Spleen (tissue), 11 donors: ENCODE data around the gene CCDC102B. TPM values are rescaled to one million over a fixed set of nuclear protein-coding genes. Genes with fewer than 3 reads are reported as not detected.
"Not testable (repeated sequence)": the region's sequence is repeated elsewhere in the genome, so short reads cannot be mapped to it uniquely, and the experiment has no call there.

Source experiments
- DNase-seq: peaks from one replicate; pipeline ENCODE4 v3.0.0-alpha.2; 2020
- H3K27ac ChIP-seq, 8 donors: fragments of 200-600 bp; sonication (generic) in 7 of 8; 1 replicate in 4 of 8; 2 replicates in 4 of 8; pipeline versions ENCODE4 v1.5.0 to v1.8.0; 2016 to 2021; ENCODE audit warnings: inconsistent platforms in 4 of 8, mild to moderate bottlenecking in 4 of 8, moderate library complexity in 1 of 8
- H3K27me3 ChIP-seq, 7 donors: fragments of 200-600 bp; sonication (generic) in 6 of 7; replicated peaks in 1 of 7; 1 replicate in 4 of 7; 2 replicates in 3 of 7; pipeline versions ENCODE4 v1.5.0 to v1.8.0; 2016 to 2021; ENCODE audit warnings: inconsistent platforms in 3 of 7, mild to moderate bottlenecking in 1 of 7
- H3K36me3 ChIP-seq, 6 donors: fragments of 200-600 bp; sonication (generic) in 5 of 6; 1 replicate in 4 of 6; 2 replicates in 2 of 6; pipeline versions ENCODE4 v1.5.0 to v1.8.0; 2016 to 2021; ENCODE audit warnings: inconsistent platforms in 2 of 6
- H3K4me1 ChIP-seq, 6 donors: fragments of 200-600 bp; sonication (generic) in 5 of 6; 1 replicate in 3 of 6; 2 replicates in 3 of 6; pipeline versions ENCODE4 v1.5.0 to v1.8.0; 2016 to 2021; ENCODE audit warnings: inconsistent platforms in 3 of 6
- H3K4me3 ChIP-seq, 8 donors: fragments of 200-600 bp; sonication (generic) in 7 of 8; 1 replicate in 4 of 8; 2 replicates in 4 of 8; pipeline versions ENCODE4 v1.5.0 to v1.8.0; 2016 to 2021; ENCODE audit warnings: inconsistent platforms in 4 of 8, mild to moderate bottlenecking in 4 of 8, moderate library complexity in 2 of 8
- H3K9me3 ChIP-seq, 8 donors: fragments of 200-600 bp; sonication (generic) in 7 of 8; 1 replicate in 4 of 8; 2 replicates in 4 of 8; pipeline versions ENCODE4 v1.5.0 to v1.8.0; 2016 to 2021; ENCODE audit warnings: inconsistent platforms in 4 of 8
- CTCF ChIP-seq, 11 experiments: fragments of 200-600 bp in 7 of 11; fragments of 450-650 bp in 4 of 11; sonication (generic) in 4 of 11; IDR thresholded peaks in 8 of 11; conservative IDR thresholded peaks in 3 of 11; 1 replicate in 7 of 11; 2 replicates in 4 of 11; pipeline versions ENCODE4 v1.4.0 to v1.8.0; 2016 to 2021; ENCODE audit warnings: antibody characterized with exemption in 11 of 11, inconsistent platforms in 4 of 11, mild to moderate bottlenecking in 1 of 11
- POLR2A ChIP-seq, 3 donors: fragments of 450-650 bp; IDR thresholded peaks; one replicate each; pipeline ENCODE4 v1.5.1; 2017; ENCODE audit warnings: antibody characterized with exemption in 3 of 3, mild to moderate bottlenecking in 1 of 3
- POLR2AphosphoS5 ChIP-seq, 3 donors: sonication (generic); formaldehyde crosslinking; IDR thresholded peaks; one replicate each; pipeline ENCODE4 v1.5.1; 2017; ENCODE audit warnings: antibody characterized with exemption in 3 of 3
- WGBS, 5 donors: extraction: QIAGEN DNeasy Blood & Tissue Kit in 3 of 5; methylation state at CpG; one replicate each; pipeline versions ENCODE4 v1.1.5 to v1.1.7; 2013 to 2018; 5-methylcytosine and 5-hydroxymethylcytosine counted together
- intact Hi-C: fragments of 100-400 bp; cut with DNase I; formaldehyde crosslinking; loops from one replicate; pipeline ENCODE4 v1.15.0; 2023; ENCODE audit warnings: low total_unique reads
- polyA plus RNA-seq, 3 donors: library from polyadenylated mRNA; stranded (reverse); fragments of 200-250 nt; gene quantifications; one replicate each; pipeline ENCODE4 v1.2.1, GENCODE V29; 2013
- total RNA-seq, 7 donors: library from RNA; depleted of rRNA in 3 of 7; stranded (reverse); fragments of >200 nt in 3 of 7; fragmentation: NEBNext Ultra II Directional in 4 of 7; extraction: Animal tissue kit (Norgen Biotek cat#: 25700) in 4 of 7; gene quantifications; one replicate each; pipeline versions ENCODE4 v1.1.0 to v1.2.1, GENCODE V29; 2016 to 2021
- donor health status: healthy with polysubstance abuse.
- donor health status: DM: no; HTN: no; CAD: no; lungs with moderate emphysema.
- donor health status: DM: no; HTN: no; CAD: no.
- donor health status: Bipolar disorder and iron deficiency.
- donor health status: healthy.
- donor health status: DM: no; HTN: no; CAD: no.
- donor health status: DM: yes; HTN: yes; CAD: no.

Gene CCDC102B
- total and polyA plus RNA-seq, 10 donors, result 3.2 to 14.7 (median 7.0) TPM

DNA sequence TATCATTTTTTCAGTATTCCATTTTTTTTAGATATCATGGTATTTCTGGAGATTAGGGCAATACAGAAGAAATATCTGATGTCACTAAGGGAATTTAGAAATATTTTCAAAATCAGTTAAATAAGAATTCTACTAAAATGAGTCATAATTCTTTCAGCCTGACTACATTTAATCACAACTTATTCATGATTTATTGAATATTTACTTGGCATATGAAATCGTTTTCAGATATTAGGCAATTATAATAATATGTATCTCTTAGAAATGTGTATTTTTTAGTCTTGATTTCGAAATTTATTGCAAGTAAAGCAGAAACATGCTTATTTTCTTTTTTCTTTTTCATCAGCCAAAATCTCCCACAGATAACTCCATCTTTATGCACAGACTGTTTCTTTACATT lies 142.2 kb downstream of the CCDC102B start:
- DNase-seq, result no peak
- Histone ChIP-seq H3K9me3 (peaks cover 0 to 3% (median 0%) of the 10 kb centered on the region in 8 donors), H3K4me3 (no peak overlapping the region), H3K4me1 (no peaks in the 10 kb centered on the region), H3K27me3 (no peaks in the 10 kb centered on the region), H3K27ac (no peak overlapping the region), H3K36me3 (no peaks in the 10 kb centered on the region)
- intact Hi-C loops, result no loop called here
- 50 to 70% (median 54%) methylated on average over 2 of the region's 2 CpGs for WGBS, 5 donors
- TF ChIP-seq POLR2AphosphoS5 (IDR thresholded peaks at IDR 0.05), result no peak
- no peak for TF ChIP-seq POLR2A (IDR thresholded peaks at IDR 0.05)
- no peak for TF ChIP-seq CTCF (IDR thresholded peaks at IDR 0.05 in 8 of 11, conservative IDR thresholded peaks at IDR 0.05 in 3 of 11)

DNA sequence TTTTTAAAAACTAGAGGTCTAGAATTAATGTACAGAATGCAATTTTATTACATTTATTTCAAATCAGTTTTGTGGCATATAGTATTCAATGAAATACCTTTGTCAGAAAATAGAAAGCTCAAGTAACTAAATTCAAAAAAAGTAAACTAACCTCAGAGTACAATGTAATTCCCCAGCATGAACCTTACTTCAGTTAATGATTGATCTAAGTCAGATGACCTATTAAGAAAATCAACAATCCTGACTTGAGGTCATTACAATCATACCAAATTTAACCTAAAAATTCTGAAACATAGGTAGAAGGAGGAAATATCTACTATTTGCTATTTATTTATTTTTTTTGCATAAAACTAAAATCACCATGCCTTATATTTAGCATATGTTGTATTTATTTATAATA lies 142.9 kb downstream of the CCDC102B start:
- TF ChIP-seq CTCF (IDR thresholded peaks at IDR 0.05 in 8 of 11, conservative IDR thresholded peaks at IDR 0.05 in 3 of 11), result no peak
- TF ChIP-seq POLR2AphosphoS5 (IDR thresholded peaks at IDR 0.05), result no peak
- no peak for TF ChIP-seq POLR2A (IDR thresholded peaks at IDR 0.05)
- Histone ChIP-seq H3K4me1 (no peaks in the 10 kb centered on the region), H3K27me3 (no peaks in the 10 kb centered on the region), H3K36me3 (no peaks in the 10 kb centered on the region), H3K4me3 (no peak overlapping the region), H3K27ac (no peak overlapping the region), H3K9me3 (peaks cover 0 to 3% (median 0%) of the 10 kb centered on the region in 8 donors)
- intact Hi-C loops, result no loop called here
- no peak for DNase-seq

- H3K27me3 ChIP-seq, result no peaks in the 10 kb centered on the region
- TF ChIP-seq CTCF (IDR thresholded peaks at IDR 0.05 in 8 of 11, conservative IDR thresholded peaks at IDR 0.05 in 3 of 11) (no peak), POLR2A (IDR thresholded peaks at IDR 0.05) (no peak), POLR2AphosphoS5 (IDR thresholded peaks at IDR 0.05) (no peak)
- H3K4me1 ChIP-seq, result no peaks in the 10 kb centered on the region
- H3K4me3 ChIP-seq, result no peak overlapping the region
- intact Hi-C loops, result no loop called here
- H3K27ac ChIP-seq, result no peak overlapping the region
- 67 to 81% (median 76%) methylated on average over 7 of the region's 7 CpGs for WGBS, 5 donors
- H3K36me3 ChIP-seq, result no peaks in the 10 kb centered on the region
- H3K9me3 ChIP-seq, result peaks cover 0 to 3% (median 0%) of the 10 kb centered on the region in 8 donors
- DNase-seq, result no peak
Observed at GRCh38 chr18:68942230-68942629, 144.3 kb downstream of the CCDC102B start.

DNA sequence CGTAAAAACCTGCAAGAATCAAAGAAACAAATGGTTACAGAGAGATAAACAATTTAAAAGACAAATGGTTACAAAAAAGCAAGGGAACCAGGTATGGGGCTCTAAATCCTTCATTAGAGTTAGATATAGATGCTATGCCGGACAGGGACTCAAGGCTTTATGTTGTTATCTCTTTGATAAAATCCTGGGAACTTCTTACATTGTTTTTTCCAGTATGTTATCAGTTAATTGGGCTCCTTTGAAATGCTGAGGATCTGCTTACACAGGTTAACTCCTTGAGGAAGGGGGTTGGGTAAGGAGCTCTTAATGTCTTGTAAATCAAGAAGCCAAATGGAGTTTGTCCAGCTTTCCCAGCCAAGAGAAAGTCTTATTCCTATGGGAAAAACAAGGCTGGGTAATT lies 146.0 kb downstream of the CCDC102B start:
- not testable (repeated sequence) for H3K9me3 ChIP-seq, H3K4me3 ChIP-seq

GRCh38 chr18:68944330-68944729 lies 146.4 kb downstream of the CCDC102B start:
- H3K9me3 ChIP-seq, result no peaks in the 10 kb centered on the region
- H3K4me3 ChIP-seq, result no peak overlapping the region
- H3K27me3 ChIP-seq, result no peaks in the 10 kb centered on the region
- intact Hi-C loops, result no loop called here
- TF ChIP-seq CTCF (IDR thresholded peaks at IDR 0.05 in 8 of 11, conservative IDR thresholded peaks at IDR 0.05 in 3 of 11) (no peak), POLR2A (IDR thresholded peaks at IDR 0.05) (no peak), POLR2AphosphoS5 (IDR thresholded peaks at IDR 0.05) (no peak)
- DNase-seq, result no peak
- no peaks in the 10 kb centered on the region for H3K4me1 ChIP-seq
- H3K27ac ChIP-seq, result no peak overlapping the region
- WGBS, 5 donors, result 45 to 56% (median 49%) methylated on average over 1 of the region's 1 CpG
- no peaks in the 10 kb centered on the region for H3K36me3 ChIP-seq

More for the DNA sequence above, 146.0 kb downstream of the CCDC102B start:
- H3K27me3 ChIP-seq, H3K4me1 ChIP-seq, intact Hi-C loops, H3K36me3 ChIP-seq, DNase-seq, H3K27ac ChIP-seq: not testable (repeated sequence)
- 86 to 93% (median 87%) methylated on average over 2 of the region's 2 CpGs for WGBS, 5 donors
